IPS-11a (cell line): ENCODE measurements around the gene FGFR2.

Source experiments
- H3K4me3 ChIP-seq: one replicate; pipeline ENCODE4 v1.5.1; 2013; ENCODE audit warnings: low read depth, low read length, control low read depth

The FGFR2 gene

GRCh38 chr10:121610798-121611323 lies 12.6 kb upstream of the FGFR2 start:
- no peak overlapping the region for H3K4me3 ChIP-seq

- no peak overlapping the region for H3K4me3 ChIP-seq
Observed at GRCh38 chr10:121609426-121610380, 11.5 kb upstream of the FGFR2 start.

- no peak overlapping the region for H3K4me3 ChIP-seq
Observed at GRCh38 chr10:121608469-121609190, 10.4 kb upstream of the FGFR2 start.

- H3K4me3 ChIP-seq, result no peak overlapping the region
Observed at GRCh38 chr10:121607310-121608055, 9.2 kb upstream of the FGFR2 start.

- no peak overlapping the region for H3K4me3 ChIP-seq
Observed at GRCh38 chr10:121605708-121606107, 7.5 kb upstream of the FGFR2 start.

GRCh38 chr10:121601458-121601857 lies 3.2 kb upstream of the FGFR2 start:
- no peak overlapping the region for H3K4me3 ChIP-seq

GRCh38 chr10:121600611-121601010 lies 2.4 kb upstream of the FGFR2 start:
- H3K4me3 ChIP-seq, result no peak overlapping the region

GRCh38 chr10:121599947-121600346 lies 1.7 kb upstream of the FGFR2 start:
- H3K4me3 ChIP-seq, result no peak overlapping the region

GRCh38 chr10:121597504-121598262 lies 561 bp downstream of the FGFR2 start:
- peak overlapping the region; percentile 96 for H3K4me3 ChIP-seq

GRCh38 chr10:121596689-121597503 lies 1.3 kb downstream of the FGFR2 start:
- H3K4me3 ChIP-seq, result peak overlapping the region; percentile 96

GRCh38 chr10:121595806-121596688 lies 2.2 kb downstream of the FGFR2 start:
- H3K4me3 ChIP-seq, result peak overlapping the region; percentile 96

GRCh38 chr10:121595351-121595805 lies 2.9 kb downstream of the FGFR2 start:
- H3K4me3 ChIP-seq, result peak overlapping the region; percentile 96

GRCh38 chr10:121594623-121595350 lies 3.5 kb downstream of the FGFR2 start:
- no peak overlapping the region for H3K4me3 ChIP-seq

GRCh38 chr10:121594076-121594475 lies 4.2 kb downstream of the FGFR2 start:
- no peak overlapping the region for H3K4me3 ChIP-seq

- no peak overlapping the region for H3K4me3 ChIP-seq
Observed at GRCh38 chr10:121593281-121594075, 4.8 kb downstream of the FGFR2 start.

- no peak overlapping the region for H3K4me3 ChIP-seq
Observed at GRCh38 chr10:121592155-121592890, 5.9 kb downstream of the FGFR2 start.
